ENCODE measurements around the gene BLOC1S5. TPM values are rescaled to one million over a fixed set of nuclear protein-coding genes. Genes with fewer than 3 reads are reported as not detected.
A peak's percentile ranks its signal among the peaks of the same experiment; 100 is the strongest.

BLOC1S5 gene
- total and polyA plus RNA-seq, 9 of the 15 experiments (the other 6 are each of a cell fraction or from before 2014, with no cell fraction given), result 8.5 to 41.0 (median 27.7) TPM

DNA sequence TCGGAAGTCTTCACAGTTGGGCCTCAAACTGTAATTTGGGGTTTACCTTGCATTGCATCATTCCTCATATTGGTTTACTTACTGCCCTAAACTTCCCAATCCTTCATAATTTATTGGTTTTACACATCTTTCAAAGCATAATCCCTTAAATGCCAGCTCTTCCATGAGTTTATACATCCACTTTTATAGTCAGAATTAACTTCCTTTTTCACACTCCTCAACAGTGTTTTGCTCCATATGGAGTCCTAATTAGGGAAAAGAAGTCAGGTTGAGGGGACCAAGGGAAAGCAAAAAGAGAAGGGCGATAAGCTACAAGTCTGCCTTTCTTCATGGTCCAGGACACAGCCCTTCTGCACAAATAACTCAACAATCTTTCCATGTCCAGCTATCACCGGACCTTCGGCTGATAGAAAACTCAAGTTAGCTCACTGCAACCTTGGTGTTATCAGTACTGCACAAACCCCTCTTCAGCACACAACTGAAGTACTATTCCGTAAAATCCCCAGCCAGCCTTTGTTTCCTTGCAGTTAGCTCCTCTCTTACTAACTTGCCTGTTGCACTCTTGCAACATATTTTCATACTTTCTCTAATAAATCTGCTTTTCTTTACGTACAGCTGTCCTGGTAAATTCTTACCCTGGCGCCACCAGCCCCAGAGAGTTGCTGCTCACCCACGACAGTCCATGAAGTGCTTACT is 36.1 kb upstream of the BLOC1S5 start (continued):
- TF ChIP-seq, protein P1, sequence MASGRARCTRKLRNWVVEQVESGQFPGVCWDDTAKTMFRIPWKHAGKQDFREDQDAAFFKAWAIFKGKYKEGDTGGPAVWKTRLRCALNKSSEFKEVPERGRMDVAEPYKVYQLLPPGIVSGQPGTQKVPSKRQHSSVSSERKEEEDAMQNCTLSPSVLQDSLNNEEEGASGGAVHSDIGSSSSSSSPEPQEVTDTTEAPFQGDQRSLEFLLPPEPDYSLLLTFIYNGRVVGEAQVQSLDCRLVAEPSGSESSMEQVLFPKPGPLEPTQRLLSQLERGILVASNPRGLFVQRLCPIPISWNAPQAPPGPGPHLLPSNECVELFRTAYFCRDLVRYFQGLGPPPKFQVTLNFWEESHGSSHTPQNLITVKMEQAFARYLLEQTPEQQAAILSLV (tag; IDR thresholded peaks at IDR 0.05), result peak; percentile 72; the same call in 1 of the 2 replicates
- TF ChIP-seq SP1 (CRISPR knock-in tag; IDR thresholded peaks at IDR 0.05) (0 out of 2 replicates have a peak, but pooled peaks have one; percentile 22), ZFX (CRISPR knock-in tag; IDR thresholded peaks at IDR 0.05) (peak; percentile 34; the same call in 1 of the 2 replicates), HLTF (IDR thresholded peaks at IDR 0.05) (0 out of 2 replicates have a peak, but pooled peaks have one; percentile 5), THRAP3 (IDR thresholded peaks at IDR 0.05; ENCODE audit: borderline replicate concordance) (peak; percentile 19; the same call in 1 of the 2 replicates)
- TF ChIP-seq, protein P2, sequence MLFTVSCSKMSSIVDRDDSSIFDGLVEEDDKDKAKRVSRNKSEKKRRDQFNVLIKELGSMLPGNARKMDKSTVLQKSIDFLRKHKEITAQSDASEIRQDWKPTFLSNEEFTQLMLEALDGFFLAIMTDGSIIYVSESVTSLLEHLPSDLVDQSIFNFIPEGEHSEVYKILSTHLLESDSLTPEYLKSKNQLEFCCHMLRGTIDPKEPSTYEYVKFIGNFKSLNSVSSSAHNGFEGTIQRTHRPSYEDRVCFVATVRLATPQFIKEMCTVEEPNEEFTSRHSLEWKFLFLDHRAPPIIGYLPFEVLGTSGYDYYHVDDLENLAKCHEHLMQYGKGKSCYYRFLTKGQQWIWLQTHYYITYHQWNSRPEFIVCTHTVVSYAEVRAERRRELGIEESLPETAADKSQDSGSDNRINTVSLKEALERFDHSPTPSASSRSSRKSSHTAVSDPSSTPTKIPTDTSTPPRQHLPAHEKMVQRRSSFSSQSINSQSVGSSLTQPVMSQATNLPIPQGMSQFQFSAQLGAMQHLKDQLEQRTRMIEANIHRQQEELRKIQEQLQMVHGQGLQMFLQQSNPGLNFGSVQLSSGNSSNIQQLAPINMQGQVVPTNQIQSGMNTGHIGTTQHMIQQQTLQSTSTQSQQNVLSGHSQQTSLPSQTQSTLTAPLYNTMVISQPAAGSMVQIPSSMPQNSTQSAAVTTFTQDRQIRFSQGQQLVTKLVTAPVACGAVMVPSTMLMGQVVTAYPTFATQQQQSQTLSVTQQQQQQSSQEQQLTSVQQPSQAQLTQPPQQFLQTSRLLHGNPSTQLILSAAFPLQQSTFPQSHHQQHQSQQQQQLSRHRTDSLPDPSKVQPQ (CRISPR knock-in tag; IDR thresholded peaks at IDR 0.05; ENCODE audit: borderline replicate concordance), result no peak
- TF ChIP-seq, protein P3, sequence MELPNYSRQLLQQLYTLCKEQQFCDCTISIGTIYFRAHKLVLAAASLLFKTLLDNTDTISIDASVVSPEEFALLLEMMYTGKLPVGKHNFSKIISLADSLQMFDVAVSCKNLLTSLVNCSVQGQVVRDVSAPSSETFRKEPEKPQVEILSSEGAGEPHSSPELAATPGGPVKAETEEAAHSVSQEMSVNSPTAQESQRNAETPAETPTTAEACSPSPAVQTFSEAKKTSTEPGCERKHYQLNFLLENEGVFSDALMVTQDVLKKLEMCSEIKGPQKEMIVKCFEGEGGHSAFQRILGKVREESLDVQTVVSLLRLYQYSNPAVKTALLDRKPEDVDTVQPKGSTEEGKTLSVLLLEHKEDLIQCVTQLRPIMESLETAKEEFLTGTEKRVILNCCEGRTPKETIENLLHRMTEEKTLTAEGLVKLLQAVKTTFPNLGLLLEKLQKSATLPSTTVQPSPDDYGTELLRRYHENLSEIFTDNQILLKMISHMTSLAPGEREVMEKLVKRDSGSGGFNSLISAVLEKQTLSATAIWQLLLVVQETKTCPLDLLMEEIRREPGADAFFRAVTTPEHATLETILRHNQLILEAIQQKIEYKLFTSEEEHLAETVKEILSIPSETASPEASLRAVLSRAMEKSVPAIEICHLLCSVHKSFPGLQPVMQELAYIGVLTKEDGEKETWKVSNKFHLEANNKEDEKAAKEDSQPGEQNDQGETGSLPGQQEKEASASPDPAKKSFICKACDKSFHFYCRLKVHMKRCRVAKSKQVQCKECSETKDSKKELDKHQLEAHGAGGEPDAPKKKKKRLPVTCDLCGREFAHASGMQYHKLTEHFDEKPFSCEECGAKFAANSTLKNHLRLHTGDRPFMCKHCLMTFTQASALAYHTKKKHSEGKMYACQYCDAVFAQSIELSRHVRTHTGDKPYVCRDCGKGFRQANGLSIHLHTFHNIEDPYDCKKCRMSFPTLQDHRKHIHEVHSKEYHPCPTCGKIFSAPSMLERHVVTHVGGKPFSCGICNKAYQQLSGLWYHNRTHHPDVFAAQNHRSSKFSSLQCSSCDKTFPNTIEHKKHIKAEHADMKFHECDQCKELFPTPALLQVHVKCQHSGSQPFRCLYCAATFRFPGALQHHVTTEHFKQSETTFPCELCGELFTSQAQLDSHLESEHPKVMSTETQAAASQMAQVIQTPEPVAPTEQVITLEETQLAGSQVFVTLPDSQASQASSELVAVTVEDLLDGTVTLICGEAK (IDR thresholded peaks at IDR 0.05), result 0 out of 2 replicates have a peak, but pooled peaks have one; percentile 15
- TF ChIP-seq, protein P3 (CRISPR knock-in tag; IDR thresholded peaks at IDR 0.05), result no peak
- TF ChIP-seq, protein P4, sequence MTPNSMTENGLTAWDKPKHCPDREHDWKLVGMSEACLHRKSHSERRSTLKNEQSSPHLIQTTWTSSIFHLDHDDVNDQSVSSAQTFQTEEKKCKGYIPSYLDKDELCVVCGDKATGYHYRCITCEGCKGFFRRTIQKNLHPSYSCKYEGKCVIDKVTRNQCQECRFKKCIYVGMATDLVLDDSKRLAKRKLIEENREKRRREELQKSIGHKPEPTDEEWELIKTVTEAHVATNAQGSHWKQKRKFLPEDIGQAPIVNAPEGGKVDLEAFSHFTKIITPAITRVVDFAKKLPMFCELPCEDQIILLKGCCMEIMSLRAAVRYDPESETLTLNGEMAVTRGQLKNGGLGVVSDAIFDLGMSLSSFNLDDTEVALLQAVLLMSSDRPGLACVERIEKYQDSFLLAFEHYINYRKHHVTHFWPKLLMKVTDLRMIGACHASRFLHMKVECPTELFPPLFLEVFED (CRISPR knock-in tag; conservative IDR thresholded peaks at IDR 0.05), result no peak
- TF ChIP-seq, protein P5, sequence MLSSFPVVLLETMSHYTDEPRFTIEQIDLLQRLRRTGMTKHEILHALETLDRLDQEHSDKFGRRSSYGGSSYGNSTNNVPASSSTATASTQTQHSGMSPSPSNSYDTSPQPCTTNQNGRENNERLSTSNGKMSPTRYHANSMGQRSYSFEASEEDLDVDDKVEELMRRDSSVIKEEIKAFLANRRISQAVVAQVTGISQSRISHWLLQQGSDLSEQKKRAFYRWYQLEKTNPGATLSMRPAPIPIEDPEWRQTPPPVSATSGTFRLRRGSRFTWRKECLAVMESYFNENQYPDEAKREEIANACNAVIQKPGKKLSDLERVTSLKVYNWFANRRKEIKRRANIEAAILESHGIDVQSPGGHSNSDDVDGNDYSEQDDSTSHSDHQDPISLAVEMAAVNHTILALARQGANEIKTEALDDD (IDR thresholded peaks at IDR 0.05), result peak; percentile 92
